VCaP (cell line): Measurements from ENCODE around the gene TNNT3.

Source experiments
- H3K27ac ChIP-seq: fragments of 450-650 bp; 2 replicates; pipeline ENCODE4 v1.5.1; 2017
- CTCF ChIP-seq: fragments of 450-650 bp; conservative IDR thresholded peaks from 2 replicates; pipeline ENCODE4 v1.5.1; 2017; ENCODE audit warnings: mild to moderate bottlenecking, moderate library complexity

TNNT3 gene

DNA sequence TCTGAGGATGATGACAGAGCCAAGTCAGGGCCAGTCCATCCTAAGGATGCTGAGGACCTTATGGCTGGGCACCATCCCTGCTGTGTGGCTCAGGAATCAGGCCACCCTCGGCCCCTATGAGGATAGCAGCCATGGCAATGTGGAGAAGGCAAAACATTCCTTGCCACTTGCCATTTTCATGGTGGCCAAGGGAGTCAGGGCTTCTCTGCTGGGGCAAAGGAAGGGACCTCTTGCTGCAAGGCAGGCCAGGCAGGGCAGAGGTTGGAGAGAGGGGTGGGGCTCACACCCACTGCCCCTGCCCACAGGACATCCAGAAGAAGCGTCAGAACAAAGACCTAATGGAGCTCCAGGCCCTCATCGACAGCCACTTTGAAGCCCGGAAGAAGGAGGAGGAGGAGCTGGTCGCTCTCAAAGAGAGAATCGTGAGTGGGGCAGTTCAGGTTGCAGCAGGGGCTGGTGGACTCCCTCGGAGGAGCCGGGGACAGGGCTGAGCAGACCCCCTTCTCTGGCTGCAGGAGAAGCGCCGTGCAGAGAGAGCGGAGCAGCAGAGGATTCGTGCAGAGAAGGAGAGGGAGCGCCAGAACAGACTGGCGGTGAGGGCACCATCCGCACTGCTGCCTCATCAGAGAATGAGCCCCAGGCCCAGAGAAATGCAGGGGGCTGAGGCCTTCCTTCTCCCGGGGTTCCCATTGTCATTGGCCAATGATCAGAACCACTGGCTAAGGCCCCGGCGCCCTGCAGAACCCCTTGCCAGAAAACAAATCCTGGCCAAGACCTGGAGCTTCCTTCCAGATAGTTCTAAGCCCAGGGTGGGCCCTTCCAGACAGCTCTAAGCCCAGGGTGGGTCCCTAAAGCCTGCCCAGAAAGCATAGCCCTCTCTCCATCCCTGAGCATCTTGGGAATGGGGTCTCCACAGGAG lies 14.2 kb downstream of the TNNT3 start:
- H3K27ac ChIP-seq, result no peak overlapping the region
- TF ChIP-seq CTCF, result no peak

DNA sequence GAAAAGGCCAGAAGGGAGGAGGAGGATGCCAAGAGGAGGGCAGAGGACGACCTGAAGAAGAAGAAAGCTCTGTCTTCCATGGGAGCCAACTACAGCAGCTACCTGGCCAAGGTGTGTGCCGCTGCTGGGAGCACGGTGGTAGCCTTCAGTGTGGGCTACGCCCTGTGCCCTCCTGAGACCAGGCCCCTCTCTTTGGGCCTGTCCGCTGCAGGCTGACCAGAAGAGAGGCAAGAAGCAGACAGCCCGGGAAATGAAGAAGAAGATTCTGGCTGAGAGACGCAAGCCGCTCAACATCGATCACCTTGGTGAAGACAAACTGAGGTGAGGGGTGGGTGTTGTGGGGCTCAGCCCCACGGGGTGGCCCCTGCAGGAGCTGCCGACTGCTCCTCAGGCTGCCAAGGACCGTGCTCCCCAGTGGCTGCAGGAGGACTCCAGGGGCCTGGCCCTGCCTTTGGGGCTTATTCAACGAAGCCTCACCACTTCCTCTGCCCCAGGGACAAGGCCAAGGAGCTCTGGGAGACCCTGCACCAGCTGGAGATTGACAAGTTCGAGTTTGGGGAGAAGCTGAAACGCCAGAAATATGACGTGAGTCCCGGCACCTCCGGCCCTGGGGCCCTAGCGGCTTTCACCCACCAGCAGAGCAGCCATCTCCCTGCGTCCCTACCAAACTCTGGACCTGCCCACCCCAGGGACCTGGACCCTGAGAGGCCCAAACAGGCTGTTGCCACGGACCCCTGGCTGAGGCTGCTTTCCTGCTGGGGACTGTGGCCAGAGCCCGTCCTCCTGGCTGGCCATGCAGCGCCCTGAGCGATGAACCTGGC lies 15.0 kb downstream of the TNNT3 start:
- TF ChIP-seq CTCF, result no peak
- H3K27ac ChIP-seq, result no peak overlapping the region

DNA sequence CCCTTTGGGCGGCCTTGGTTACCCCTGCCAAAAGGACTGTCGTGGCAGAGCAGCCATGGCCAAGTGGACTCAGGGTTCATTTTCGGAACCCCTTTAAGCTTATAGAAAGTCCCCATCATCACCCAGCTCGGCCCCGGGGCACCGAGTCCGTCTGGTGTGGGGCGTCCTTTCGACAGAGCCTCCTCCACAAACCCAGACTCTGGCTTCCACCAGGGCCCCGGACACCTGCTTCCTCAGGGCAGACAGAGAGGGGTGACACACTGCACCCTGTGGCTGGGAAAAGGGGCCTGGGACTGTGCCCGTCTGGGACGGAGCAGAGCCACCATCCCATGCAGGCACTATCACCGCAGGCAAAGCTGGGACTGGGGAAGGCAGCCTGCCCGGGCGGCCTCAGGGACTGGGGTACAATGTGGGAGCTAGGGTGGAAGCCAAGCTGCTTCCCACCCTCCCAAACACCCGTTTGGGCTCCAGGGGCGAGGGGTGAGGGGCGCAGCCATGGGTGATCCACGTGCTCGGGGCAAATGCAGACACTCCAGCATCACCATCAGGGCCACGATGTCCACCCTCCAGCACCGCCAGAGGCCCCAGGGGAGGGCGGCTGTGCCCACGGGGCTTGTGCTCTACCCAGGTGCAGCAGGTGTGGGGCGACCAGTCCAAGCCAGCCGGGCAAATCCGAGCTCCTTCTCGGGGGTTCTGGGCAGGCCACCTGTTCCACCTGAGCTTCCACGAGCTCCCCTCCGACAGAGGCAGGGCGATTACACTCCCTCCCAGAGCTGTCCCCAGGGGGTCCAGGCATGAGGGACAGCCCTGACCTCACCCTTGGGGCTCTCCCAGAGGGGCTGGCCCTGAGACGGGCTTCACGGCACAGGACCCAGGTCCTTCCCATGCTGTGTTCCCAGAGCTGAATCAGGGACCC lies 15.9 kb downstream of the TNNT3 start:
- TF ChIP-seq CTCF, result no peak
- H3K27ac ChIP-seq, result no peak overlapping the region

DNA sequence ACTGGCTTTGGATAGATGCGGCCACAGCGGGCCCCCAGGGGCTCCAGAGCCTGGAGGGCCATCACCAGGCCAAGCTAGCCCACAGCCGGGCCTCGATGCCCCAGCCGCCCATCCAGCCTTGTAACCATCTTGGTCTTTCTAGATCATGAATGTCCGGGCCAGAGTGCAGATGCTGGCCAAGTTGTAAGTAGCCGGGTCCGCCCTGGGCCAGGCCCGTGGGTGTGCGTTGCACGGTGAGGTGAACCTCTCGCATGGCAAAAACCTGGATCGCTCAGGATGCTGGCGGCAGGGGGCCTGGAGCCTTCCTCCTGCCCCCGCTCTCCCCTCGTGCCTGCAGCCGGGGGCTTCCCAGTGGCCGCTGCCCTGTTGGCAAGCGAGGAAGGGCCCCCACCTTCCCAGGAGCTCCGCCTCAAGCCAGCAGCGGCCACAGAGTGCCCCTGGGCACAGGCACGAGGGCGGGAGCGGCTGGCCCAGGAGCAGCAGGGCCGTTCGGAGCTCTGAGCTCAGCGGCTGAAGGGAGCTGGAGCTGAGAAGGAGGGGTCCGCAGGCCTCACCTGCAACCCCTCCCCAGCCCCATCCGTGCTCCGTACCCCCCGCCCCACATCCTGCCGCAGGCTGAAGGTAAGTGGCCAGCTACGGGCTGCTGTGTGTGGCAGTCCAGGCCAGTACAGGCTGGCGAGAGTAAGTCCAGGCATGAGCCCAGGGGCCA lies 16.7 kb downstream of the TNNT3 start:
- no peak for TF ChIP-seq CTCF
- no peak overlapping the region for H3K27ac ChIP-seq

GRCh38 chr11:1936781-1937615 lies 17.5 kb downstream of the TNNT3 start:
- no peak for TF ChIP-seq CTCF
- no peak overlapping the region for H3K27ac ChIP-seq

DNA sequence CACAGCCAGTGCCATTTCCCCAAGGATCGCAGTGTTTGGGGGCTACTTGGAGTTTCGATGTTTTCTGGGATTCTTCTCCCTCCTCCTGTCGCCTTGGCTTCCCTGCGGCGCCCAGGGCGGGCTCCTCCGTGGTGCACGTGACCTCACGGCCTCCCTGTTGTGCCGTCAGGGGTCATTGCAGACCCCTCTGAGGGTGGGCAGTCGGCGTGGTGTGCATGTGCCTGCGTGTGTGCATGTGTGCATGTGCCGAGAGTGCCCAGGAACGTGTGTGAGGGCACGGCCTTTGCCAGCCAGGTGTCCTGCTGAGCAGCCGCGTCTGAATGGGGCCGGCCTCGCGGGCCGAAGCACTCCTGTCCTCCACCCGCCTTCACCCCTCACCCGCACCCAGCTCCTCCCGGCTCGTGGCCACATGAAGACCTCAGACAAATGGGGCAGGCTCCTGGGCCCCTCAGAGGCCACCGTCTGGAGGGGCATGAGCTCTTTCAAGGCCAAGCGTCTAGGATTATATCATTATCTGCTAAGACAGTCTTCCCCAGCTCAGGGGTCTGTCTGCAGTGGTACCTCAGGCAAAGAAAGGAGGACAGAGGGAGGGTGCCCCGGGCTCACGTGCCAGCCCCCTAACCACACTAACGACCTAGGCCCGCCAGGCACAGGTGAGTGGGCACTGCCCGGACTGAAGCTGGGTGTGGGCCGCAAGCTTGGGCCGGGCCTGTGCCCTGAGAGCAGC lies 18.3 kb downstream of the TNNT3 start:
- no peak overlapping the region for H3K27ac ChIP-seq
- TF ChIP-seq CTCF, result no peak
